T follicular helper cell (primary cell): Measurements from ENCODE around the gene SPINK13.
"Not testable (repeated sequence)": the region's sequence is repeated elsewhere in the genome, so short reads cannot be mapped to it uniquely, and the experiment has no call there.

Experiments
- DNase-seq: peaks from one replicate; pipeline ENCODE4 v3.0.0-alpha.2; 2020; ENCODE audit warnings: low read depth
- total RNA-seq, 2 experiments: gene quantifications; one replicate each; lab custom pipeline; 2026; lab: John Stamatoyannopoulos, UW

SPINK13 gene, protein sequence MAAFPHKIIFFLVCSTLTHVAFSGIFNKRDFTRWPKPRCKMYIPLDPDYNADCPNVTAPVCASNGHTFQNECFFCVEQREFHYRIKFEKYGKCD
- total RNA-seq, result 0 reads per million in 2 experiments

GRCh38 chr5:148268566-148268965 lies at the start of gene SPINK13:
TSS of gene SPINK13 (plus strand) at chr5:148268794. CDS start at chr5:148270073, 1,279 bp downstream.
- DNase-seq, result no peak

DNA sequence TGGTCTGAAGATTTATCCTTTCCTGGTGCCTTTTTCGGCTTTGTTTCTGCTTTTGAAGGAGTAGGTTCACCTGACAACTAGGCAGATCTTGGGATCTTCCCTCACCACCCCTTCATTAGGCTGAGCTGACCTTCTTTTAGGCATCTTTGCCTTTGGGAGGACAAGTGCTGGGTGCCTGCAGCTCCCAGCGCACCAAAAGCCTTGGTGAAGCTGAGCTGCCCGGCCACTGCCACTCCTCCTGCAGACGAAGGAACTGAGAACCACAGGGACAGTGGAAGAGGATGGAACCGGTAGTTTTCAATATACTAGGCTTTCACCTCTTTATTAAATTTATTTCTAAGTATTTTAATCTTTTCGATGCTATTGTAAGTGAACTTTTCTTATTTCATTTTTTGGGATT lies 47.1 kb upstream of the SPINK13 start:
- no peak for DNase-seq

GRCh38 chr5:148224117-148224742 lies 44.4 kb upstream of the SPINK13 start:
- DNase-seq, result no peak

GRCh38 chr5:148228392-148228984 lies 40.1 kb upstream of the SPINK13 start:
- no peak for DNase-seq

- no peak for DNase-seq
Observed at GRCh38 chr5:148229840-148230239, 38.8 kb upstream of the SPINK13 start.

DNA sequence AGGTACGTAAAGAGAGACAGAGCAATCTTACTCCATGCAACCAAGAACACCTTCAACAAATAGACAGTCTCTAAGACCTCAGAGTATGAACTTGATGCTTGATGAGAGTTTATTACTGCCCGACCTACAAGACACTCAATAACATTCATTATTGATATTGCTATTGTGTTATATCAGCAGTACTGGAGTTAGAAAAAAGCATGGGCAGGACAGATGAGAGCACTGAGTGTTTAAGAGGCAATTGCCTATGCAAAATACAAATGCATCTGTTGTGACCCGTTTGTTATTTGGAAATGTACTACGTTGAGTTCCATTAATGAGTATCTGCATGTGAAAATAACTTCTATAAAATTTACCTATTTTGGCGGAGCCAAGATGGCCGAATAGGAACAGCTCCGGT lies 38.4 kb upstream of the SPINK13 start:
- no peak for DNase-seq

DNA sequence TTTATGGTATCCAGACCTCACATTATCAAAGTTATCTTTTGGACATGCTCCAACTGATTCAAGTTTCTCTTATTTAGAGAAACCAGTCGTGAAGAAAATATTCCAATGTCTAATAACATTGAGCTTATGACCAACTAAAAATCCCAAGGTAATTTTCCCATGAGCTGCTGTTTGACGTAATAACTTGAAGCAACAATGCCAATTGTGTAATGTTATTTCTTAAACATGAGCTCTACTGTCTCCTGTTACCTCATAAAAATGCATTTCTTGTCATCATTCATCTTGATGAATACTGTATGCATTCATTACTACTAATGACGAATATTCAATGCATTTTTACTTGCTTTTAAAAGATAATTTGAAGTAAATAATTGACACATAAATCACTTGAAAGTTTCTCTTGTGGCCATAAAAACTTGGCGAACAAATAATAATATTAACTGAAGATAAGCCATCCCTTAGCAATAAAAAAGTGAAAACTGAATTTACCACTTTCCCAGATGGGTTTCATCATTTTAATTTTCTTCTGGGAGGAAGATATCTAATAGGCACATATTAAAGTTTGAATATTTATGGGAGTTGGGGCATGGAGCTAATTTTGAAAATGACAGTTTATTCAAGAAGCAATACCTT lies 30.7 kb upstream of the SPINK13 start:
- no peak for DNase-seq

GRCh38 chr5:148238418-148238794 lies 30.2 kb upstream of the SPINK13 start, which contains the start of gene MARCOL:
TSS of gene MARCOL (plus strand) at chr5:148238525. CDS start at chr5:148238598, 73 bp downstream.
- DNase-seq, result no peak

DNA sequence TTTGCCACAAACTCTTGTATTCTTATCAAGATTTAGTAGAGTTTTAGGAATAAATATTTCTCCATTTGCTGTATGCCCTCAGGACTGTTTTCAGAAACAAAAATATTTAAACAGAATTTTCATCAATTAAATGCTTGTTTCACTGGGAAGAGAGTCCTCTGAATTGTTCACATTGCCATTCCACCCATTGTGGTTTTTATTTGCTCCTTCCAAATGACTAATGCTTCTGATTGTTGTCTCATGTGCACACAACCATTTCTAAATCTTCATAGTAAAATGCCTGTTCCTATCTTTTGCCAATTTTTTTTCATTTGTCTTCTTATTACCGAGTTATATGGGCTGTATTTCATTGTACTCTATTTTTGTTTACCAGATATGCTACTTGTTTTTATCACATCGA lies 19.7 kb upstream of the SPINK13 start:
- DNase-seq, result no peak

GRCh38 chr5:148255456-148255855 lies 13.1 kb upstream of the SPINK13 start:
- no peak for DNase-seq

GRCh38 chr5:148259288-148259687 lies 9.3 kb upstream of the SPINK13 start:
- no peak for DNase-seq

DNA sequence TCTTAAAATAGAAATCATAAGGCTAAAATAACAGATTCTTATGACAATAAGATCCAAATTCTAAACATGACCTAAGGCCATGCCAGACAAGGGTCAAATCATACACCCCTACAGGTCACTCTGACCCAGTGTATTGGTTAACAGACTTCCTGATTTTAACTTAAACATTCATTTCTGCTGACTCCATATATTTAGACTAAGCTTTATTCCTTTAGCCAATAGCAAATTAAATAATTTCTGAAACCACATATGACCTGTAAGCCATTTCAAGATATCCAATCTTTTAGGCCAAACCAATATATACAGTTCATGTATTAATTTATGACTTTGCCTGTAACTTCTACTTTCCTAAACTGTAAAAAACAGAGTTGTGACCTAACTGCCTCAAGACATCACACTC lies 7.4 kb upstream of the SPINK13 start:
- no peak for DNase-seq

- no peak for DNase-seq
Observed at GRCh38 chr5:148267962-148268361, 632 bp upstream of the SPINK13 start.

GRCh38 chr5:148275129-148275528 lies 6.5 kb downstream of the SPINK13 start:
- not testable (repeated sequence) for DNase-seq

- DNase-seq, result not testable (repeated sequence)
Observed at GRCh38 chr5:148280893-148281292, 12.3 kb downstream of the SPINK13 start.

GRCh38 chr5:148281336-148281735 lies 12.7 kb downstream of the SPINK13 start:
- DNase-seq, result not testable (repeated sequence)

DNA sequence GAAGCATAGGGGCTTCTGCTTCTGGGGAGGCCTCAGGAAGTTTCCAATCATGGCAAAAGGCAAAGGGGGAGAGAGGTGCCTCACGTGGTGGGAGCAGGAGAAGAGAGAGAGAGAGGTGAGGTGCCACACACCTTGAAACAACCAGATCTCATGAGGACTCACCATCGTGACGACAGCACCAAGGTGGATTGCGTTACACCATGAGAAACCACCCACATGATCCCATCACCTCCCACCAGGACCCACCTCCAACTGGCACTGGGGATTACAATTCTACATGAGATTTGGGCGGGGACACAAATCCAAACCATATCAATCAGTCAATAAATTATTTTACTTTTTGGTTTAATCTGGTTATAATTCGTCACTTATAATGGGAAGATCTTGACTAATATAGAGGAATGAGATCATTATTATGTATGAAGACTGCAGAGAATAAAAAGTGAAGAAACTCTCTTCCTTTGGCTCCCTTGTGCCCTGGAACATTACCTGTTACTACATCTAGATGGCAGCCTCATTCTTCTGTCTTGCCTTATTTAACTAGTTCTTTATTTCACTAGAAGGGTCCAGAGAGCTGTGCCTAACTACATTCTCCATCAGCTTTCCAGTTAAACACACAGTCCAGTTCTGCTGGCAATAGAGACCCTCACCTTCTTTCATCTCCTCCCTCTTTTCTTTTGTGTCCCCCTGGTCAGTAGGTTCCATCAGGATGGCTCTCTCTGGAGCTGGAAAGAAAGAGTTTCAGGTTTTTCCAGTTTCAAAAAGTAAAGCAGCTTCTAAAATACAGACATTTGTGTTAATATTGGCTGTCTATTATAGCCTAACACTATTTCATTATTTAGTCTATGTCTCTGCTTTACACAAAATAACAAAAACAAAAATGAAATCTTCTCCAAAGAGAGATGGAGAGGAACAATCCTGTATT lies 21.9 kb downstream of the SPINK13 start:
- no peak for DNase-seq

DNA sequence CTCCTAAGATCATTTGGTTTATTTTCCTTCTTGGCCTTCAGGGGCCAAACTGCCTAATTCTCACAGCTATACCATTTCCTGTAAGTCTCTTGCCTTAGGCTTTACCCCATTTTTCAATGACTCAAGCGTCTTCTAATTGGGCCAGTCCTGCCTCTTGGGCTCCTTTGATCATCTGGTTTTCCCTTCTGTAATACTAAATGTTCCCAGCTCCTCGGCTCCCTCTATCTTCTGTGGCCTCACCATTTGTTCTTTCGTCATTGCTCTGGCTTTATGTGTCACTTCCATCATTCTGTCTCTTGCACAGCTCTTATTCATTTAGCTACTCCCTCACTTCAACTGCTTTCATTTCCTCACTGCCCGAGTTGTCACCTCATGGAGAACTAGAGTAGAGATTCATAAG lies 29.1 kb downstream of the SPINK13 start:
- DNase-seq, result no peak

- DNase-seq, result no peak
Observed at GRCh38 chr5:148306446-148306845, 37.9 kb downstream of the SPINK13 start.

- DNase-seq, result no peak
Observed at GRCh38 chr5:148309019-148309418, 40.4 kb downstream of the SPINK13 start.

DNA sequence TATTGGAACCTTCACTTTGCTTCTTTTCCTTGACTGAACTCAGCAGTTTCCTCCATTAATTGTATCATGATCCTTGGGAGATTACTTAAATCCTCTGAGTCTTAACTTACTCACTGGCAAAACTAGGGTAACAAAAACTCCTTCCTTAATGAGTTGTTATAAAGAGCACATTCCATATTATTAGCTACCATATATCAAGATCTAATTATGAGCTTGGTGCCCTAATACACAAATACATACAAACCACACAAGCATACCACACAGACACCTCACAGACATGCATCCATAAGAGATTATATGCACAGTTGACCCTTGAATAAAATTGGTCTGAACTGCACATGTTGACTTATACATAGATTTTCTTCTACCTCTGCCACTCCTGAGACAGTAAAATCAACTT lies 41.2 kb downstream of the SPINK13 start:
- DNase-seq, result no peak

GRCh38 chr5:148311484-148311883 lies 42.9 kb downstream of the SPINK13 start:
- DNase-seq, result no peak
